ENCODE measurements around the gene ALK.

The ALK gene

DNA sequence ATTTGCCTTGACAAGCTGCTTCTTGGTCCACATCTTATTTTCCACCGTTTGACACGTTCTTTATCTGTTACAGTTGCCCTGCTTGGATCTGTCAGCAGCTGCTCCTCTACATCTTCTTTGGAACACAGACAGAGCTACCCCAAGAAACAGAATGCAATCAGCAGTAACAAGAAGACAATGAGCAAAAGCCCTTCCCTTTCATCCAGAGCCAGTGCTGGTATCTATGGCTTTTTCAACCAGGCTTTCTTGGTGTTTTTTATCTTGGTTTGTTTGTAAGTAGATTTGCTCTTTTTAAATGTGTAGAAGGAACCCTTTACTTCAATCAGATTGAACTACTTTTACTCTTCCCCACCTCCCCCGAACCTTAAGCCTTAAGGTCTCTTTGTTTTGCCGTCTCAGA, 764.3 kb downstream of the ALK start:
- no peak for TF ChIP-seq NFIC (IDR thresholded peaks at IDR 0.05)
- no peak for TF ChIP-seq FOXM1 (IDR thresholded peaks at IDR 0.05; ENCODE audit: borderline replicate concordance, low read depth)
- no peak for TF ChIP-seq TCF12 (IDR thresholded peaks at IDR 0.05; ENCODE audit: low read depth)
- TF ChIP-seq, protein P1, sequence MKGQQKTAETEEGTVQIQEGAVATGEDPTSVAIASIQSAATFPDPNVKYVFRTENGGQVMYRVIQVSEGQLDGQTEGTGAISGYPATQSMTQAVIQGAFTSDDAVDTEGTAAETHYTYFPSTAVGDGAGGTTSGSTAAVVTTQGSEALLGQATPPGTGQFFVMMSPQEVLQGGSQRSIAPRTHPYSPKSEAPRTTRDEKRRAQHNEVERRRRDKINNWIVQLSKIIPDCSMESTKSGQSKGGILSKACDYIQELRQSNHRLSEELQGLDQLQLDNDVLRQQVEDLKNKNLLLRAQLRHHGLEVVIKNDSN (IDR thresholded peaks at IDR 0.05): no peak
- TF ChIP-seq, protein P2, sequence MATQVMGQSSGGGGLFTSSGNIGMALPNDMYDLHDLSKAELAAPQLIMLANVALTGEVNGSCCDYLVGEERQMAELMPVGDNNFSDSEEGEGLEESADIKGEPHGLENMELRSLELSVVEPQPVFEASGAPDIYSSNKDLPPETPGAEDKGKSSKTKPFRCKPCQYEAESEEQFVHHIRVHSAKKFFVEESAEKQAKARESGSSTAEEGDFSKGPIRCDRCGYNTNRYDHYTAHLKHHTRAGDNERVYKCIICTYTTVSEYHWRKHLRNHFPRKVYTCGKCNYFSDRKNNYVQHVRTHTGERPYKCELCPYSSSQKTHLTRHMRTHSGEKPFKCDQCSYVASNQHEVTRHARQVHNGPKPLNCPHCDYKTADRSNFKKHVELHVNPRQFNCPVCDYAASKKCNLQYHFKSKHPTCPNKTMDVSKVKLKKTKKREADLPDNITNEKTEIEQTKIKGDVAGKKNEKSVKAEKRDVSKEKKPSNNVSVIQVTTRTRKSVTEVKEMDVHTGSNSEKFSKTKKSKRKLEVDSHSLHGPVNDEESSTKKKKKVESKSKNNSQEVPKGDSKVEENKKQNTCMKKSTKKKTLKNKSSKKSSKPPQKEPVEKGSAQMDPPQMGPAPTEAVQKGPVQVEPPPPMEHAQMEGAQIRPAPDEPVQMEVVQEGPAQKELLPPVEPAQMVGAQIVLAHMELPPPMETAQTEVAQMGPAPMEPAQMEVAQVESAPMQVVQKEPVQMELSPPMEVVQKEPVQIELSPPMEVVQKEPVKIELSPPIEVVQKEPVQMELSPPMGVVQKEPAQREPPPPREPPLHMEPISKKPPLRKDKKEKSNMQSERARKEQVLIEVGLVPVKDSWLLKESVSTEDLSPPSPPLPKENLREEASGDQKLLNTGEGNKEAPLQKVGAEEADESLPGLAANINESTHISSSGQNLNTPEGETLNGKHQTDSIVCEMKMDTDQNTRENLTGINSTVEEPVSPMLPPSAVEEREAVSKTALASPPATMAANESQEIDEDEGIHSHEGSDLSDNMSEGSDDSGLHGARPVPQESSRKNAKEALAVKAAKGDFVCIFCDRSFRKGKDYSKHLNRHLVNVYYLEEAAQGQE (IDR thresholded peaks at IDR 0.05; ENCODE audit: low read depth): no peak
- no peak for TF ChIP-seq EGR1 (IDR thresholded peaks at IDR 0.05)
- no peak for TF ChIP-seq RAD21 (IDR thresholded peaks at IDR 0.05; ENCODE audit: low read depth)
- no peak for TF ChIP-seq YY1 (IDR thresholded peaks at IDR 0.05; ENCODE audit: low read depth)
- TF ChIP-seq TEAD4 (IDR thresholded peaks at IDR 0.05): no peak
- TF ChIP-seq ZBTB7A (IDR thresholded peaks at IDR 0.05; ENCODE audit: low read depth): no peak
- TF ChIP-seq CREB1 (IDR thresholded peaks at IDR 0.05; ENCODE audit: low read depth): no peak
- TF ChIP-seq CEBPB (IDR thresholded peaks at IDR 0.05): no peak
- no peak for TF ChIP-seq EP300 (IDR thresholded peaks at IDR 0.05; ENCODE audit: borderline replicate concordance)

DNA sequence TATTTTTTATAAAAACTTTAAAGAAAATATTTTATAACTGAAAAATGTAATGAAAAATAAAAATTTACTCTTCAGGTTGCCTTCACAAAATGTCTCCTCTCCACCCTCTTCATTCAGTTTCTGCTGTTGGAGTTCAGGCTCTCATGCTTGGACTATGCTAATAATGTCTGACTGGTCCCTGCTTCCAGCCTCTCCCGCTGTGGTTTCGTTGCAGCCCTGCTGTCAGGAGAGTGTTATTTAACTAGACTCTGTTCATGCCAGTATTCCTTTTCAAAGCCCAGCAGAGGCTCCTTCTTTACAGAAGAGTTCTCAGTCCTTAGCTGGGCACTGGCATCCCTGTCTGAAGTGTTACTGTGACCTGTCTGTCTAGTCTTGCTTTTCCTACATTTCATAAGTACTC, 765.8 kb downstream of the ALK start:
- TF ChIP-seq TEAD4 (IDR thresholded peaks at IDR 0.05): no peak
- no peak for TF ChIP-seq YY1 (IDR thresholded peaks at IDR 0.05; ENCODE audit: low read depth)
- no peak for TF ChIP-seq ZBTB7A (IDR thresholded peaks at IDR 0.05; ENCODE audit: low read depth)
- TF ChIP-seq, protein P1 (IDR thresholded peaks at IDR 0.05): no peak
- no peak for TF ChIP-seq FOXM1 (IDR thresholded peaks at IDR 0.05; ENCODE audit: borderline replicate concordance, low read depth)
- no peak for TF ChIP-seq MAX (IDR thresholded peaks at IDR 0.05)
- no peak for TF ChIP-seq TCF12 (IDR thresholded peaks at IDR 0.05; ENCODE audit: low read depth)
- no peak for TF ChIP-seq EP300 (IDR thresholded peaks at IDR 0.05; ENCODE audit: borderline replicate concordance)
- no peak for TF ChIP-seq EGR1 (IDR thresholded peaks at IDR 0.05)
- no peak for TF ChIP-seq RAD21 (IDR thresholded peaks at IDR 0.05; ENCODE audit: low read depth)
- TF ChIP-seq CEBPB (IDR thresholded peaks at IDR 0.05): no peak
- TF ChIP-seq TAF1 (IDR thresholded peaks at IDR 0.05; ENCODE audit: low read depth): no peak

GRCh38 chr2:29154610-29155009, 766.8 kb downstream of the ALK start:
- TF ChIP-seq CREB1 (IDR thresholded peaks at IDR 0.05; ENCODE audit: low read depth) (no peak), EGR1 (IDR thresholded peaks at IDR 0.05) (no peak), FOXM1 (IDR thresholded peaks at IDR 0.05; ENCODE audit: borderline replicate concordance, low read depth) (no peak), NFIC (IDR thresholded peaks at IDR 0.05) (no peak), TAF1 (IDR thresholded peaks at IDR 0.05; ENCODE audit: low read depth) (no peak), YY1 (IDR thresholded peaks at IDR 0.05; ENCODE audit: low read depth) (no peak), EP300 (IDR thresholded peaks at IDR 0.05; ENCODE audit: borderline replicate concordance) (no peak), TCF12 (IDR thresholded peaks at IDR 0.05; ENCODE audit: low read depth) (no peak), MAX (IDR thresholded peaks at IDR 0.05) (no peak), ZBTB7A (IDR thresholded peaks at IDR 0.05; ENCODE audit: low read depth) (no peak), TEAD4 (IDR thresholded peaks at IDR 0.05) (no peak), RAD21 (IDR thresholded peaks at IDR 0.05; ENCODE audit: low read depth) (no peak), CEBPB (IDR thresholded peaks at IDR 0.05) (no peak)
- TF ChIP-seq, protein P1 (IDR thresholded peaks at IDR 0.05): no peak
- TF ChIP-seq, protein P2 (IDR thresholded peaks at IDR 0.05; ENCODE audit: low read depth): no peak

DNA sequence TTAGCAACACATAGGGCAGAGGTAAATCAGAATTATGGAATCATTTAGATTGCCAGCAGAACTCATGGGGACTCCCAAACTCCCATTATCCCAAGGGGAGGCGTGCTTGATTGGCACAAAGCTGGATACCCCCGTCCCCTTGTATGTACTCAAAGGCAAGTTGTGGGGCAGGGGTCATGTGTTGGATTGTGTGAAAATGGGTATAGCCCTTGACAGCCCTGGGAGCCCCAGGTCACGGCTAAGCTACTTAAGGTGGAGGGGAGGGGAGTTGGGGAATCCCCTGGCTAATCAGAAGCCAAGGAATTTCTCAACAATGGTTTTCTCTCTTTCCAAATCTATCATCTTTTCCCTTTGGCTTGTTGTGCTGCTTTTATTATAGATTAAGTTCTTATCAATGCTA, 773.4 kb downstream of the ALK start:
- TF ChIP-seq TCF12 (IDR thresholded peaks at IDR 0.05; ENCODE audit: low read depth) (no peak), CEBPB (IDR thresholded peaks at IDR 0.05) (no peak), EP300 (IDR thresholded peaks at IDR 0.05; ENCODE audit: borderline replicate concordance) (no peak), TAF1 (IDR thresholded peaks at IDR 0.05; ENCODE audit: low read depth) (no peak), YY1 (IDR thresholded peaks at IDR 0.05; ENCODE audit: low read depth) (no peak), CREB1 (IDR thresholded peaks at IDR 0.05; ENCODE audit: low read depth) (no peak), ZBTB7A (IDR thresholded peaks at IDR 0.05; ENCODE audit: low read depth) (no peak), MAX (IDR thresholded peaks at IDR 0.05) (no peak), EGR1 (IDR thresholded peaks at IDR 0.05) (no peak), RAD21 (IDR thresholded peaks at IDR 0.05; ENCODE audit: low read depth) (no peak), NFIC (IDR thresholded peaks at IDR 0.05) (no peak), TEAD4 (IDR thresholded peaks at IDR 0.05) (no peak), FOXM1 (IDR thresholded peaks at IDR 0.05; ENCODE audit: borderline replicate concordance, low read depth) (no peak)
- TF ChIP-seq, protein P2 (IDR thresholded peaks at IDR 0.05; ENCODE audit: low read depth): no peak
- TF ChIP-seq, protein P1 (IDR thresholded peaks at IDR 0.05): no peak

Data from Ishikawa (cell line).